ENCODE results near the gene KIF6.

DNA sequence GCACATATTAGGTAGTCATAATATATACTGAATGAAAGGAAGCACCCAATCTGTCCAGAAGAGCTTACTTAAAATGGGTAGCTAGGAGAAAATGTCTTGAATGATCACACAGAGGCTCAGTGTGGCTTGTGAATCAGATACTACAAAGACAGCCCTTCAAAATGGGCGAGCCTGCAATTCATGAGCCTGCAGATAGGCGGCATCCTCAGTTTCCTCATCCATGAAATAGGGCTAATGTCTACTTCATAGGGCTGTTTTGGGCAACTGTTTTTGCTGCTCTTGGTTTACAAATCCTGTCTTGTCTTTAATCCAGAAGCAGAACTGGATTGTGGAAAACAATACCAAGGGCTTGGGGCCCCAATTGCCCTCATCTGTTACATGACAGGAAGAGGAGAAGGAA is 273.4 kb downstream of the KIF6 start:
- TF ChIP-seq, protein P1, sequence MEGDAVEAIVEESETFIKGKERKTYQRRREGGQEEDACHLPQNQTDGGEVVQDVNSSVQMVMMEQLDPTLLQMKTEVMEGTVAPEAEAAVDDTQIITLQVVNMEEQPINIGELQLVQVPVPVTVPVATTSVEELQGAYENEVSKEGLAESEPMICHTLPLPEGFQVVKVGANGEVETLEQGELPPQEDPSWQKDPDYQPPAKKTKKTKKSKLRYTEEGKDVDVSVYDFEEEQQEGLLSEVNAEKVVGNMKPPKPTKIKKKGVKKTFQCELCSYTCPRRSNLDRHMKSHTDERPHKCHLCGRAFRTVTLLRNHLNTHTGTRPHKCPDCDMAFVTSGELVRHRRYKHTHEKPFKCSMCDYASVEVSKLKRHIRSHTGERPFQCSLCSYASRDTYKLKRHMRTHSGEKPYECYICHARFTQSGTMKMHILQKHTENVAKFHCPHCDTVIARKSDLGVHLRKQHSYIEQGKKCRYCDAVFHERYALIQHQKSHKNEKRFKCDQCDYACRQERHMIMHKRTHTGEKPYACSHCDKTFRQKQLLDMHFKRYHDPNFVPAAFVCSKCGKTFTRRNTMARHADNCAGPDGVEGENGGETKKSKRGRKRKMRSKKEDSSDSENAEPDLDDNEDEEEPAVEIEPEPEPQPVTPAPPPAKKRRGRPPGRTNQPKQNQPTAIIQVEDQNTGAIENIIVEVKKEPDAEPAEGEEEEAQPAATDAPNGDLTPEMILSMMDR (optimal IDR thresholded peaks at IDR 0.05 in 1 of 3, IDR thresholded peaks at IDR 0.05 in 1 of 3, conservative IDR thresholded peaks at IDR 0.05 in 1 of 3; ENCODE audit: extremely low read depth in 1 of 3, insufficient read depth in 2 of 3, low read length in 3 of 3), result peak; percentile 56 to 73 (median 61)
- TF ChIP-seq EZH2 (IDR thresholded peaks at IDR 0.05; ENCODE audit: low read length), result no peak
